Body of pancreas (tissue), 4 donors: Measurements from ENCODE around the gene ZNF594.

ENCODE experiments used
- CTCF ChIP-seq, 7 experiments: fragments of 450-650 bp in 4 of 7; fragments of 200-600 bp in 3 of 7; sonication (generic) in 3 of 7; IDR thresholded peaks; one replicate each; pipeline ENCODE4 v1.5.1; 2016 to 2019; ENCODE audit warnings: antibody characterized with exemption in 7 of 7
- POLR2A ChIP-seq, 3 donors: fragments of 450-650 bp; IDR thresholded peaks; one replicate each; pipeline ENCODE4 v1.6.1; 2016; ENCODE audit warnings: antibody characterized with exemption in 3 of 3, mild to moderate bottlenecking in 2 of 3

GRCh38 chr17:5210091-5210490 is 18.4 kb upstream of the ZNF594 start:
- no peak for TF ChIP-seq CTCF (IDR thresholded peaks at IDR 0.05)
- TF ChIP-seq POLR2A (IDR thresholded peaks at IDR 0.05): no peak
